ENCODE measurements around the gene TUBB6. TPM values are rescaled to one million over a fixed set of nuclear protein-coding genes. Genes with fewer than 3 reads are reported as not detected.

The TUBB6 gene
- total and polyA plus RNA-seq, 2 of the 8 experiments (the other 6 are each of a cell fraction or from before 2014, with no cell fraction given): 126 to 223 TPM

DNA sequence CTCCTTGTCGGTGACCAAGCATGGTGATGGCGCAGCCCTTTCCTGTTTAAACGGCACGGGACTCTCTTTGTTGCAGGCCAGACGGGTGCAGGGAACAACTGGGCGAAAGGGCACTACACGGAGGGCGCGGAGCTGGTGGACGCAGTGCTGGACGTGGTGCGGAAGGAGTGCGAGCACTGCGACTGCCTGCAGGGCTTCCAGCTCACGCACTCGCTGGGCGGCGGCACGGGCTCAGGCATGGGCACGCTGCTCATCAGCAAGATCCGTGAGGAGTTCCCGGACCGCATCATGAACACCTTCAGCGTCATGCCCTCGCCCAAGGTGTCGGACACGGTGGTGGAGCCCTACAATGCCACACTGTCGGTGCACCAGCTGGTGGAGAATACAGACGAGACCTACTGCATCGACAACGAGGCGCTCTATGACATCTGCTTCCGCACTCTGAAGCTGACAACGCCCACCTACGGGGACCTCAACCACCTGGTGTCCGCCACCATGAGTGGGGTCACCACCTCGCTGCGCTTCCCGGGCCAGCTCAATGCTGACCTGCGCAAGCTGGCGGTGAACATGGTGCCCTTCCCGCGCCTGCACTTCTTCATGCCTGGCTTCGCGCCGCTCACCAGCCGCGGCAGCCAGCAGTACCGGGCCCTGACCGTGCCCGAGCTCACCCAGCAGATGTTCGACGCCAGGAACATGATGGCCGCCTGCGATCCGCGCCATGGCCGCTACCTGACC lies 17.1 kb downstream of the TUBB6 start:
- H3K79me2 ChIP-seq (ENCODE audit: control insufficient read depth in 1 of 2, insufficient read depth in 2 of 2, low read length in 2 of 2): no peaks in the 10 kb centered on the region
- CTCF ChIA-PET (ENCODE audit: partially characterized antibody): interaction anchor here (0.9 to 2.4 kb wide), 4 partner anchors 12 to 43 kb away, joined by 3 to 7 read pairs (median 3); no protein-coding TSS in a partner anchor
- H3K36me3 ChIP-seq (ENCODE audit: control insufficient read depth in 2 of 4, insufficient read depth in 4 of 4, low read length in 3 of 4): peaks cover 2 to 30% (median 26%) of the 10 kb centered on the region in 4 experiments; a peak in 6 of 8 replicates

More for the DNA sequence above, 17.1 kb downstream of the TUBB6 start:
- Histone ChIP-seq H2BK20ac (ENCODE audit: low read length) (no peak overlapping the region), H4K20me1 (replicated peaks in 1 of 2; ENCODE audit: control insufficient read depth in 1 of 2, insufficient read depth in 2 of 2, low read length in 2 of 2) (peaks cover 6 to 14% of the 10 kb centered on the region in 2 experiments), H3K27ac (ENCODE audit: low read depth, low read length) (no peak overlapping the region), H2BK120ac (replicated peaks; ENCODE audit: low read depth, low read length) (no peak overlapping the region), H2BK15ac (ENCODE audit: low read length) (no peak overlapping the region), H4K8ac (ENCODE audit: extremely low read depth, insufficient read depth, low read length) (no peak overlapping the region), H3K4me3 (ENCODE audit: extremely low read depth in 1 of 4, insufficient read depth in 2 of 4, low read depth in 3 of 4, low read length in 4 of 4) (no peak overlapping the region), H3K9me3 (ENCODE audit: insufficient read depth in 2 of 2, low read depth in 1 of 2, low read length in 1 of 2) (no peaks in the 10 kb centered on the region), H3K56ac (replicated peaks; ENCODE audit: insufficient read length, low read depth, low read length) (no peak overlapping the region), H3K4me1 (replicated peaks in 1 of 4; ENCODE audit: control insufficient read depth in 3 of 4, insufficient read depth in 4 of 4, low read length in 3 of 4) (peaks cover 0 to 4% (median 2%) of the 10 kb centered on the region in 4 experiments; a peak in 2 of 7 replicates), H2BK5ac (ENCODE audit: low read depth, low read length) (peak overlapping the region; percentile 38; the same call in 1 of the 2 replicates), H3K27me3 (replicated peaks in 1 of 4; ENCODE audit: control insufficient read depth in 3 of 4, extremely low read depth in 1 of 4, insufficient read depth in 3 of 4, low read length in 3 of 4) (no peaks in the 10 kb centered on the region), H2AFZ (ENCODE audit: low read length) (no peak overlapping the region), H3K4me2 (ENCODE audit: insufficient read depth in 1 of 2, low read depth in 2 of 2, low read length in 2 of 2) (no peak overlapping the region), H3K79me1 (ENCODE audit: low read depth, low read length) (0 out of 2 replicates have a peak, but pooled peaks cover 2% of the 10 kb centered on the region), H3K9ac (replicated peaks in 1 of 4; ENCODE audit: extremely low read depth in 1 of 4, low read depth in 3 of 4, low read length in 3 of 4) (no peak overlapping the region), H4K91ac (replicated peaks; ENCODE audit: insufficient read length, low read length) (no peak overlapping the region), H2BK12ac (ENCODE audit: low read depth, low read length) (no peak overlapping the region), H4K5ac (ENCODE audit: insufficient read length, low read depth, low read length) (no peak overlapping the region), H3K14ac (ENCODE audit: insufficient read length) (no peak overlapping the region), H3K23me2 (ENCODE audit: low read depth, low read length) (no peaks in the 10 kb centered on the region), H2AK5ac (ENCODE audit: low read depth, low read length) (no peak overlapping the region), H3K4ac (replicated peaks; ENCODE audit: insufficient read length, low read depth, low read length) (no peak overlapping the region), H3K18ac (ENCODE audit: extremely low read depth, low read length) (no peak overlapping the region), H3K23ac (ENCODE audit: insufficient read length) (no peak overlapping the region)
- 94% methylated on average over 56 of the region's 58 CpGs; no CpG with 5 or more reads in 1 of the 2 experiments for WGBS, 2 experiments (ENCODE audit: extremely low coverage in 1 of 2, insufficient coverage in 1 of 2, insufficient read length in 1 of 2, insufficient replicate concordance in 2 of 2, low coverage in 1 of 2, low lambda C conversion rate in 2 of 2, missing lambda C conversion rate in 1 of 2)
- TF ChIP-seq NANOG (IDR thresholded peaks at IDR 0.05; ENCODE audit: insufficient read depth, low read depth, low read length, poor library complexity, severe bottlenecking): no peak
- DNase-seq (ENCODE audit: low read depth in 1 of 2, low spot score in 2 of 2): no peak
- no peak for FAIRE-seq
- POLR2A ChIA-PET (ENCODE audit: partially characterized antibody): interaction anchor here (0.6 to 1.9 kb wide), 8 partner anchors 8 to 83 kb away, joined by 3 to 8 read pairs (median 3); partner anchors contain the start of gene PRELID3A

Data from H1 (cell line).